GOT3 (cell line): ENCODE data around the gene ERGIC3.
A peak's percentile ranks its signal among the peaks of the same experiment; 100 is the strongest.
"Not testable (repeated sequence)": the region's sequence is repeated elsewhere in the genome, so short reads cannot be mapped to it uniquely, and the experiment has no call there.

Experiments used
- DNase-seq: peaks from one replicate; lab custom pipeline; 2025; ENCODE audit warnings: mixed read lengths; lab: John Stamatoyannopoulos, UW

The ERGIC3 gene

DNA sequence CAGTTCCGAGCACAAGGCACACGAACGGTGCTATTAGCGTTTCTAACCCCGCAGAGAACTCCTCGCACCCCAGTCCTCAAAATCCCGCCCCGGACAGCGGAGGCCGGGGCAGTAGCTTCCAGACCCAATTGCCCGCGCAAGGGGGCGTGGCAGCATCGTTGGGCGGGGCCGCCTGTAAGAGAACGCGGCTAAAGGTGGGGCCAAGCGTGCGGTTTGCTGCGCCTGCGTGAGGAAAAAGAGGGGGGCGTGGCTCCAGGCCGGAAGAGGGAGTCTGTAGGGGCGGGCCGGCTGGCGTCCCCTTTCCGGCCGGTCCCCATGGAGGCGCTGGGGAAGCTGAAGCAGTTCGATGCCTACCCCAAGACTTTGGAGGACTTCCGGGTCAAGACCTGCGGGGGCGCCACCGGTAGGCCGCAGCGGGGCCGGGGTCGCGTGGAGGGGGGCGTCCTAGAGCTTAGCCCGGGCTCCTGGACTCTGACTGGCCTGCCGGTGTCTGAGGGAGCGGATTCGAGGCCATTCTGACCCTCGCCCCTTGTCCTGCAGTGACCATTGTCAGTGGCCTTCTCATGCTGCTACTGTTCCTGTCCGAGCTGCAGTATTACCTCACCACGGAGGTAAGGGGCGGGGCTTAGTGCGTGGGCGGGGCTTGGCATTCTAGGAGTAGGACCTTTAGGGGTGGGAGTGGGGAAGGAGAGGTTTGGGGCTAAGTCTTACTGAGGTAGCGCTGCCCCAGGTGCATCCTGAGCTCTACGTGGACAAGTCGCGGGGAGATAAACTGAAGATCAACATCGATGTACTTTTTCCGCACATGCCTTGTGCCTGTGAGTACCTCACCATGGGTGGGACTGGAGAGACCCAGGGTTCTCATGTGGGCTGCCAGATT lies at the start of gene ERGIC3:
TSS of gene ERGIC3 (plus strand) at position 296 of the 880 bp plus-strand sequence. CDS start at position 316, 20 bp downstream.
- peak; percentile 96 for DNase-seq

DNA sequence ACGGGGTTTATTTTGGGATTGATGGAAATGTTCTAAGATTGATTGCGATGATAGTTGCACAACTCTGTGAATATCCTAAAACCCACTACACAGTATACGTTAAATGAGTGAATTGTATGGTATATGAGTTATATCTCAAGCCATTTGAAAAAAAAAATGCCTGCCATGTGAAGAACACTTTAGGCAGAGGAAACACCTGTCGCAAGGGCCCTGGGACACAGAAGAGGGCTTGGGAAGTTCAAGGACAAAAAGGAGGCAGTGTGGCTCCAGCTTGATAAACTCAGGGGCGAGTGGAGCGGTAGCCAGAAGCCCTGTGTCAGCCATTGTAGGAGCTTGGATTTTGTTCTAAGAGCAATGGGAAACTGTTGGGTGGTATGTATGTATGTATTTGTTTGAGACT lies 49.5 kb upstream of the ERGIC3 start:
- DNase-seq: no peak

DNA sequence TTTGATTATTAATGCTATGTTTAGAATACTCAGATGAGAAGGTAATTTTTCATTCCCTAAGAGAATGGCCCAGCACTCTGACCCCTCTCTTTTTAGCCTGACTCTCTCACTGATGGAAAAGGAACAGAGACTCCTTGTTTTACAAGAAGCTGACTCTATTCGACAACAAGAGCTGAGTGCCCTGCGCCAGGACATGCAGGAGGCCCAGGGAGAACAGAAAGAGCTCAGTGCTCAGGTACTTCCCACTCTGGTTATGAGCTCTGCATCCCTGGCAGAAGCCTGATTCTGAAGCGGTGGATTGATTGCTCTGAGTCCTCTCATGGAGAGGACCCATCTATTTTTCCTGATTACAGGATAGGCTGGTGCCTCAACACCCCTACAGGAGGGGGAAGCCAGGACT lies 45.4 kb upstream of the ERGIC3 start:
- no peak for DNase-seq

DNA sequence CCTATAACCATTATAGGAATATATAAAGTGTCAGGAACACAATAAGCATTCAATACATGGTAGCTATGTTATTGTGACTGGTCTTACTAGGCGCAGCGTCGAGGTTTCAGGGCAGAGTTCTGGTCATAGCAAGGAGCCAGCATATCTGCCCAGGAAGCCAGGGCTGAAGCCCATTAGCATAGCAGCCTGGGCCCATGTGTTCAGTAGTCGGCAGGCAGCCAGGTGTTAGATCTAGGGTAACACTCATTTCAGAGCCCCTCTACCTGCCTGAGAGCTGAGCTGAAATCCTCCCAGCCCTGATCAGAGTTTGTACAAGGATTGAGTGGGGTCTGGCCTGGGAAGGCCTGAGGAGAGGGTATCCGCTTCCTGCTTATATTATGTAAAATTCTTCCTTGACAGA lies 44.6 kb upstream of the ERGIC3 start:
- no peak for DNase-seq

DNA sequence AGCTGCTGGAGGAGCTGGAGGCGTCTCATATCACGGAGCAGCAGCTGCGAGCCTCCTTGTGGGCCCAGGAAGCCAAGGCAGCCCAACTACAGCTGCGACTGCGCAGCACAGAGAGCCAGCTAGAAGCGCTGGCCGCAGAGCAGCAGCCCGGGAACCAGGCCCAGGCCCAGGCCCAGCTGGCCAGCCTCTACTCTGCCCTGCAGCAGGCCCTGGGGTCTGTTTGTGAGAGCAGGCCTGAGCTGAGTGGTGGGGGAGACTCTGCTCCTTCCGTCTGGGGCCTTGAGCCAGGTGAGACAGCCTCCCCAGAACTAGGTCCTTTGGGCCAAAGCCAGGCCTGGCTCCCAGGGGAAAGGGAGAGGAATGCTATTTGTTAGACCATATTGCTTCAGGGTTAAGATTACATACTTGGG lies 44.1 kb upstream of the ERGIC3 start:
- DNase-seq: no peak

DNA sequence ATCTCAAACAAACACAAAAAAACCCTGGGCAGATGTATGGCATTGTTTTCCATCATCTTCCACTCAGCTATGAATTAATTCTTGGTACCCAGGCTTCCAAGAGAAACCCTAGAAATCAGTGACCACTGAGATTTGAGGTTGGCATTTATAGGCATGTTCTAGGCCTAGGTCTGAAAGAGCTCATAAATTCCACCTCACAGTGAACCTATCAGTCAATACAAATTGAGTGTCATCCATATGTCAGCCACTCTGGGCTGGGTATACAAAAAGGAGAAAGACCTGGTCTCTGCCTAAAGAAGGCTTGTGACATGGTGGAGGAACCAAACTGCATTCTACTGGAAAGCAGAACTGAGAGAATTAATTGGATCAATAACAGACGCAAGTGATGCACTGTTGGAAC lies 42.6 kb upstream of the ERGIC3 start:
- DNase-seq: no peak

DNA sequence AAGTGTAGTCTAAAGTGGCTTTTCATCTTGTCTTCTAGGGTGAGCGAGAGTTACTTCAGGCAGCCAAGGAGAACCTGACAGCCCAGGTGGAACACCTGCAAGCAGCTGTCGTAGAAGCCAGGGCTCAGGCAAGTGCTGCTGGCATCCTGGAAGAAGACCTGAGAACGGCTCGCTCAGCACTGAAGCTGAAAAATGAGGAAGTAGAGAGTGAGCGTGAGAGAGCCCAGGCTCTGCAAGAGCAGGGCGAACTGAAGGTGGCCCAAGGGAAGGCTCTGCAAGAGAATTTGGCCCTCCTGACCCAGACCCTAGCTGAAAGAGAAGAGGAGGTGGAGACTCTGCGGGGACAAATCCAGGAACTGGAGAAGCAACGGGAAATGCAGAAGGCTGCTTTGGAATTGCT lies 39.5 kb upstream of the ERGIC3 start:
- DNase-seq: no peak

DNA sequence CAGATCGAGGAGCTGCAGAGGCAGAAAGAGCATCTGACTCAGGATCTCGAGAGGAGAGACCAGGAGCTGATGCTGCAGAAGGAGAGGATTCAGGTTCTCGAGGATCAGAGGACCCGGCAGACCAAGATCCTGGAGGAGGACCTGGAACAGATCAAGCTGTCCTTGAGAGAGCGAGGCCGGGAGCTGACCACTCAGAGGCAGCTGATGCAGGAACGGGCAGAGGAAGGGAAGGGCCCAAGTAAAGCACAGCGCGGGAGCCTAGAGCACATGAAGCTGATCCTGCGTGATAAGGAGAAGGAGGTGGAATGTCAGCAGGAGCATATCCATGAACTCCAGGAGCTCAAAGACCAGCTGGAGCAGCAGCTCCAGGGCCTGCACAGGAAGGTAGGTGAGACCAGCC lies 38.6 kb upstream of the ERGIC3 start:
- no peak for DNase-seq

DNA sequence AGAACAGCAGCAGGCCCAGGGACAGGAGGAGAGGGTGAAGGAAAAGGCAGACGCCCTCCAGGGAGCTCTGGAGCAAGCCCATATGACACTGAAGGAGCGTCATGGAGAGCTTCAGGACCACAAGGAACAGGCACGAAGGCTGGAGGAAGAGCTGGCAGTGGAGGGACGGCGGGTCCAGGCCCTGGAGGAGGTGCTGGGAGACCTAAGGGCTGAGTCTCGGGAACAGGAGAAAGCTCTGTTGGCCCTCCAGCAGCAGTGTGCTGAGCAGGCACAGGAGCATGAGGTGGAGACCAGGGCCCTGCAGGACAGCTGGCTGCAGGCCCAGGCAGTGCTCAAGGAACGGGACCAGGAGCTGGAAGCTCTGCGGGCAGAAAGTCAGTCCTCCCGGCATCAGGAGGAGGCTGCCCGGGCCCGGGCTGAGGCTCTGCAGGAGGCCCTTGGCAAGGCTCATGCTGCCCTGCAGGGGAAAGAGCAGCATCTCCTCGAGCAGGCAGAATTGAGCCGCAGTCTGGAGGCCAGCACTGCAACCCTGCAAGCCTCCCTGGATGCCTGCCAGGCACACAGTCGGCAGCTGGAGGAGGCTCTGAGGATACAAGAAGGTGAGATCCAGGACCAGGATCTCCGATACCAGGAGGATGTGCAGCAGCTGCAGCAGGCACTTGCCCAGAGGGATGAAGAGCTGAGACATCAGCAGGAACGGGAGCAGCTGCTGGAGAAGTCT lies 37.9 kb upstream of the ERGIC3 start:
- no peak for DNase-seq

DNA sequence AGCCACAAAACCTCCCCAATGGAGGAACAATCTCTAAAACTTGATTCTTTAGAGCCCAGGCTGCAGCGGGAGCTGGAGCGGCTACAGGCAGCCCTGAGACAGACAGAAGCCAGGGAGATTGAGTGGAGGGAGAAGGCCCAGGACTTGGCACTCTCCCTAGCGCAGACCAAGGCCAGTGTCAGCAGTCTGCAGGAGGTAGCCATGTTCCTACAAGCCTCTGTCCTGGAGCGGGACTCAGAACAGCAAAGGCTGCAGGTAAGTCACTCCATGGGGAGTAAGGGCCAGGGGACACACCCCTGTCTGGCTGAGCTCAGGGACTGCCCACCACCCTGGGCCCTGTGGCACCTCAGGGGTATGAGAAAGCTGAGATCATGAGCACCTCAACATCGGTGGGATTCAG lies 37.1 kb upstream of the ERGIC3 start:
- DNase-seq: no peak

DNA sequence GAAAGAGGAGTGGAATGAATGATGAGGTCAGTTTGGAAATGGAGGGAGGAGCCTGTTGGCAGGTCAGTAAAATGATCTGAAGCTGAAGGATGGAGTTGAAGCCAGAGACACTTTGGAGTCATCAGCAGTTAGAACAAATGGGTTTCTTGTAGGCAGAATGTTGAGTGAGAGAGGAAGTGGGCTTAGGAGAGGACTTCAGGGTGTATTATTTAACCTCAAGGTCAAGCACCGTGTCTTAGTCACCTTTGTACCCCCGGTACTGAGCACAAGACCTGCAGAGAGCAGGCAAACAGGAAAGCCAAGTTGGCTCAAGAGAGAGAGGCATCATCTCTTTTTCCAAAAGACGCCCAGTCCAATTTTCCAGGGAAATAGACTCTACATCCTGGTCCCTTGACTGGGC lies 35.7 kb upstream of the ERGIC3 start:
- DNase-seq: no peak

DNA sequence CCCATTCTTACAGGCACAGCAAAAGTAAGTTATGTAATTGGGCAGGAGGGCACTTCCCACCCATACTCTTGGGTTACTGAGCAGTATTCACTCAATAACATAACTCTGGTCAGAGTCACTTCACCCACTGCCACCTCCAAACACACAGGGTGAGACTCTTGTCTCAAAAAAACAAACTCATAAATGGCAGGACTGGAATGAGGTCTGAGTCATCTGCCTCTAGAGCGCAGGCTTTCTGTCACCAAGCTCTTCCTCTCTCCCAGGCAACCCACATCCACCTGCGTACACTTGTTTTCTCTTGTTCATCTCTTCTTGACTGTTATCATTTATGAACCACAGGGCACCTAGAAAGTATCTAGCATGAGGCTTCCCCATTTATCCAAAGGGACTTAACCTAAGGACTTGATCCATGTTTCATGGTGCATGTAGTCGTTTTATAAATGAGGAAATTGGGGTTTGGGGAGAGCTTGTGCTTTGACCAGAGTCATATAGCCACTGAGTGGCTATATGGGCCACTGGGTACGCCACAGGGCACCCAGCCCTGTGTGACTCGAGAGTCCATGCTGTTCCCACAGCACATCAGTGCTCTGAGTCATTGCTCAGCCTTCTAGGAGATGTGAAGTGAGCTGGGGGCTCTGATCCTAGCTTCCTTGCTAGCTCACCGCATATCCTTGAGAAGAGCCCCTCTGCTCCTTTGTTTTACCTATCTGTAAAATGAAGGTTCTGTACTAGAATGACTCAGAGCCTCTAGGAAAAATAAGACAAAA lies 34.8 kb upstream of the ERGIC3 start:
- DNase-seq: no peak

DNA sequence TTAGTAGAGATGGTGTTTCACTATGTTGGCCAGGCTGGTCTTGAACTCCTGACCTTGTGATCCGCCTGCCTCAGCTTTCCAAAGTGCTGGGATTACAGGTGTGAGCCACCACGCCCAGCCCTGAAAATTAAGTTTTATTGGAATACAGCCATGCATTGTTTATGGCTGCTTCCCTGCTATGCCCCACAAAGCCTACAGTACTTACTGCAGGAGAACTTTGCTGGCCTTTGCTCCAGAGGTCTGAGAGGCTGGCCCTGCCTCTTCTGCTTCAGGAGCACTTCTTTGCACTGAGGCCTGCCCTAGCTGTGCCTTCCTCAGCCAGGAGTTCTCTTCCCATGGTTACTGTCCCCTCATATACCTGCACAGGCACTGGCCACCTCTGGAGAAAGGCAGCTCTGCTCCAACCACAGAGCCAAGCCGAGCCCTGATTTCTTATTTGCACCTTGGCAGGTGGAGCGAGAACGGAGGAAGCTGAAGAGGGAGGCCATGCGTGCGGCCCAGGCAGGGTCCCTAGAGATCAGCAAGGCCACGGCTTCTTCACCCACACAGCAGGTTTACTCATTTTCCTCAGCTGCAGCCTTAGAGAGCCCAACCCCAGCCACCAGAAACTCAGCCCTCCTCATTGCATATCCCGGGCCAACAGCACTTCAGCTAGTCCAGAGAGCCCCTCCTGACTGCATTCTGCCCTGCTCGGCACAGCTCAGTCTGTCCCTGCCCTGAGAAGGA lies 33.2 kb upstream of the ERGIC3 start:
- DNase-seq: no peak

DNA sequence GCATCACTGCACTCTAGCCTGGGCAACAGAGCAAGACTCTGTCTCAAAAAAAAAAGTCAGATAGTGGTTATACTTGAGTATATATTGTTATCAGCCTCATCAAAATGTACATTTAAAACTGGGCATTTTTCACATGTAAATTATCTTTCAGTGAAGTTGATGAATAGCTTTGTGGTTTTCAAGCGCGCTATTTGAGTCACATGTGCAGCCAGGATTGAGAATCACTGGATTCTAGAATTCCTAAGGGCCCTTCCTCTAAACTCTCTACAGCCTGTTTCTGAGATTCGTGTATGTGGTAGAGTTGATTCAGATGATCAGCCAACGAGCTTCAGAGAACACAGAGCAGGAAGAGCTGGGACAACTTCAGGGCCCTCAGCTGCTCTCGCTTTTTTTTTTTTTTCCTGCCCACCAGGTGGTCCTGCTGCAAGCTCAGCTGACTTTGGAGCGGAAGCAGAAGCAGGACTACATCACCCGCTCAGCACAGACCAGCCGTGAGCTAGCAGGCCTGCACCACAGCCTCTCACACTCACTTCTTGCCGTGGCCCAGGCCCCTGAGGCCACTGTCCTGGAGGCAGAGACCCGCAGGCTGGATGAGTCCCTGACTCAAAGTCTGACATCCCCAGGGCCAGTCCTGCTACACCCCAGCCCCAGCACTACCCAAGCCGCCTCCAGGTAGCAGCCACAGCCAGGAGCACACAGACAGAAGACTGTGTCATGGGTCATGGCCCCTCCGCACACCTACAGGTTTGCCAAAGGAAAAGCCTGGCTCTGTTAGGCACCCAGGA lies 30.7 kb upstream of the ERGIC3 start:
- no peak for DNase-seq

DNA sequence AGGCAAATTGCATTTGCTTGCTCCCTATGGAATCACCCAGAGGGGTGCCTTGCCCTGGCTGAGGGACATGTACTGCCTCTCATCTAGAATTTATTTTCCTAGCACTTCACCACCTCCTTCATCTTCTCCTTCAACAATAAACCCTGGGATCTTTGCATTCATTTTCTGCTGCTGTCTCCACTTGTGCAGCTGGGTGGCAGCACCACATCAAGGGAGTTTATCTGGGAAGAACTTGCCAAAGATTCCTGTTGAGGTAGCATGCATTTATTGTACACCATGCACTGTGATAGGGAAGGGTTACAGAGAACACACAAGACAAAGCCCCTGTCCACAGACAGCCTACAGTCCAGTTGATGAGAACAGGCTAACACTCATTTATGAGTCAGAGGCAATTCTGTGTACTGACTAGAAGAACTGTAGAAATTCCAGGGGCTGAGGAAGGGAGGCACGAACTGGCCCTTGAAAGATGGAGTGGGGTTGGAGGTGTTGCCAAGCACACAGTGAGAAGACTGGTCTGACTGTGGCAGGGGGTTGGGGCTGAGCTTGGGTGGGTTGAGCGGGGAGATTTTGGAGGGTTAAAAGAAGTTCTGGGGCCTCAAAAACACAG lies 30.0 kb upstream of the ERGIC3 start:
- no peak for DNase-seq

DNA sequence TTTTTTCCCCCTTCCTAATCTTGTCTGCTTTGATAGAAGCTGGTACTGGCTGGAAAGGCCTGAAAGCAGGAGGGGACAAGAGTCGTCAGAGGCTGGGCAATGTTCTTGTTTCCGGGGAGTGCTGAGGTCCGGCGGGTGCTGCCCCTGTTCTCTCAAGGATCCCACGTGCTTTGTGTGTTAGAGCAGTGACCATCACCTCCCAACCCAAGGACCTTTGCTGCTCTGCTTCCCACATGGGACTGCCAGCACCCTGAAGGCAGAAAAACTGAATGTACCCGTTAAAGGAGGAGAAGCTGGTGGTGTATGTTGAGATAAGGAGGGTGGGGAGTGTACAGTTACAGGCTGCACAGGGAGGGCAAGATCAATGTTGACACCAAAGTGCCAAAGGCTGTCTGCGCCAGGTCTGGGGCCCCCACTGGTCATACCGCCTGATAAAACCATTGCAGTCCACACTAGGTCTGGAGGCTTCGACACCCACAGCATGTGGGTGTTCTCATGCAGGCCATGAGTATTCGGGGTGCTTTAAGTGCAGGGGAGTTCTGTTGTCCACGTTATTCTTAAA lies 27.4 kb upstream of the ERGIC3 start:
- DNase-seq: no peak

DNA sequence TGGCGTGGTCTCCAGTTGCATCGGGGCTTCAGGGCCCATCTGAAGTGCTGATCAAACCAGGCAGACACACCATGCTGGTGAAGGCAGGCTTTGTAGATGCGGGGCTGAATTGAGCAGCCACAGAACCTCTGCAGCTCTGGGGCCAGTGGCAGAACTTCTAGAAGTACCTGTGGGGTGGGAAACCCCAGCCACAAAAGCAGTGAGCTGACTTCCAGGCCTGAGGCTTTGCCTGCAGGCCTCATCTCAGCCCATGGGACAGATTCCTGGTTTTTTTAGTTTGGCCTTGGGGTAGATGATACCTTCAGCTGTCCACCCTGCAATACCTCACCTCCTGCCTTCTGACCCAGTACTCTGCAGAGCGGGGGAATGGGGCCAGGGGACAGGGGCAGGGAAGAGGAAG lies 26.5 kb upstream of the ERGIC3 start:
- DNase-seq: no peak

DNA sequence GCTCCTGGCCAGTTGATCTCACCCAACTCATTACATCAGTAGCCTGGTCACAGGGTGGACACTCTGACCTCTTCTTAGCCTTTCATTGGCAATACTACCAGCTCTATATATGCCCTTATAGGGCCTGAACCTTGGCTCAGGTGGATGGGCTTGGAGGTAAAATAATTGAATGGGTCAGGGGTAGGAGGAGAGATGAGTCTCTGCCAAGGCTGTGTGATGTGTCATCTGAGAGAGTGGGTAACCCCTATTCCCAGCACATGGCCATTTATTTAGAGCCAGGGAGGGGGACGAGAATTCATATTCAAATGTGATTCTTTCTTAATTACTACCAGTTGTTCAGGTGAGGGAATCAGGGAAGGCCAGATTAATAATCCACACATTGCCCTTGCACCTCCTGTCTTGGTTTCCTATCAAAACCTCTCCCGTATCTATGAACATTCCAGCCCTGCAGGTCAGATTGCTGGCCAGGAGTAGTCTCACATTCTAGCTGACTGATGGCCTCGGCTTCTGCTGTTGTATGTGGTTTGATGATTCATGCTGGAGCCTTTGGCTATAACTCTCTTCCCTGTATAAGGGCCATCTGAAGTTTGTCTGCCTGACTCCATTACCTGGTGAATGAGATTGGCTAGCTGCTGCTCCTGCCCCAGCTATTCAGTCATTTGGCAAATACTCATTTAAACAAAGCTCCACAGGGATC lies 25.8 kb upstream of the ERGIC3 start:
- no peak for DNase-seq

DNA sequence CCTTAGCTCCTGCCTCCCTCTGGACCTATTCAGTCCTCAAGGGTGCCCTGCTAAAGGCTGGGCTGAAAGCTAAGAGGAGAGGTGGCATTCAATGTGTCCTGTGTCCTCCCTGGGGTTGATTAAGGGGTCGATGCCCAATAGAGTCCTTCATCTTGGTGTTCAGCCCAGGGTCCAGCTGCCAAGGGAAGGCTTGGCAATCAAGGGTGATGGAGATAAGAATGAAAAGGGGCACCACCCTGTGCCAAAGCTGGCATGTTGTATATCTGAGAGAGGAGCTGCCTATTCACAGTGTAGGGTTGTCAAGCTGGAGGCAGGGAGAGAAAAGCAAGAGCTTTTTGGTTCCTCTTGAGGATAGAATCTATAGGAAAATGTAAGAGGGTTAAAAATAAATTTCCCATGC lies 24.8 kb upstream of the ERGIC3 start:
- DNase-seq: no peak

DNA sequence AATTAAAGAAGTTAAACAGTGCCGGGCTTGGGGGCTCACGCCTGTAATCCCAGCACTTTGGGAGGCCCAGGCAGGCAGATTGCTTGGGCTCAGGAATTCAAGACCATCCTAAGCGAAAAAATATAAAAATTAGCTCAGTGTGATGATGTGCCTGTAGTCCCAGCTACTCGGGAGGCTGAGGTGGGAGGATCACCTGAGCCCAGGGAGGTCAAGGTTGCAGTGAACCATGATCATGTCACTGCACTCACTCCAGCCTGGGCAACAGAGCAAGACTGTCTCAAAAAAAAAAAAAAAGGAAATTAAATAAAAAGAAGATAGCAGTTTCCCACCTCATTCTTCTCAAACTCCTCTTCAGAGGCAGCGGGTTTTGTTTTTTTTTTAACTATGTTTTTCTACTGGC lies 24.1 kb upstream of the ERGIC3 start:
- not testable (repeated sequence) for DNase-seq
